HCT116 (cell line): ENCODE data around the gene PGC. TPM values are rescaled to one million over a fixed set of nuclear protein-coding genes. Genes with fewer than 3 reads are reported as not detected.

Experiments used
- ATAC-seq: fragments of 200-7000 bp; cut with Tn5 transposase; 2 replicates; pipeline ENCODE4 v1.9.1; 2020; ENCODE audit warnings: mild to moderate bottlenecking, moderate library complexity
- BruUV-seq: library from RNA; stranded (reverse); fragments of 400-500 nt; replicated peaks from 2 replicates; lab custom pipeline; 2021; lab: Mats Ljungman, UMichigan
- CTCF ChIA-PET: fragments of 300-600 bp; sonication (Branson Sonifier 250); formaldehyde crosslinking; loops from one replicate; lab custom pipeline; 2021; ENCODE audit warnings: antibody characterized with exemption; lab: Charles Lee
- POLR2A ChIA-PET: fragments of 300-600, 350-600 bp; sonication (Branson Sonifier 250); formaldehyde crosslinking; loops from one replicate; lab custom pipeline; 2021; ENCODE audit warnings: antibody characterized with exemption; lab: Charles Lee
- RAD21 ChIA-PET, 2 experiments: fragments of 300-600 bp; sonication (Branson Sonifier 250); formaldehyde crosslinking; loops; one replicate each; lab custom pipeline; 2023; ENCODE audit warnings: low total read pairs in 2 of 2; ENCODE audit not compliant: uncharacterized antibody in 2 of 2, unreplicated experiment in 2 of 2, low non-redundant PET in 1 of 2; lab: Charles Lee
- DNase-seq: peaks from one replicate; pipeline ENCODE4 v3.0.0-alpha.2; 2010; ENCODE audit warnings: low read depth, low spot score
- H2AFZ ChIP-seq: fragments of 200-600 bp; shearing (Covaris generic), sonication (generic); 2 replicates; pipeline ENCODE4 v1.6.1; 2017; ENCODE audit warnings: low read depth, mixed run types, mixed read lengths, antibody characterized with exemption, low read length; ENCODE audit not compliant: poor library complexity, severe bottlenecking
- H3K27ac ChIP-seq: 2 replicates; pipeline ENCODE4 v1.5.1; 2012; ENCODE audit warnings: low read depth, low read length
- H3K27me3 ChIP-seq: fragments of 200-600 bp; sonication (generic); 2 replicates; pipeline ENCODE4 v1.6.1; 2016; ENCODE audit warnings: mixed run types, low read length, mixed read lengths; ENCODE audit not compliant: insufficient read depth
- H3K36me3 ChIP-seq, 2 experiments: fragments of 200-500 bp in 1 of 2; fragments of 200-600 bp in 1 of 2; sonication (Bioruptor generic) in 1 of 2; sonication (generic) in 1 of 2; 2 replicates each; pipeline versions ENCODE4 v1.5.1 to v1.6.1; 2014 to 2016; ENCODE audit warnings: low read length in 2 of 2, inconsistent platforms in 1 of 2, mixed read lengths in 1 of 2, mixed run types in 1 of 2; ENCODE audit not compliant: insufficient read depth in 2 of 2, control insufficient read depth in 1 of 2
- H3K4me1 ChIP-seq, 2 experiments: fragments of 200-600 bp in 1 of 2; sonication (generic) in 1 of 2; 2 replicates each; pipeline versions ENCODE4 v1.5.1 to v1.6.1; 2012 to 2017; ENCODE audit warnings: low read length in 2 of 2, inconsistent platforms in 1 of 2, mild to moderate bottlenecking in 1 of 2, mixed read lengths in 1 of 2, mixed run types in 1 of 2, moderate library complexity in 1 of 2; ENCODE audit not compliant: insufficient read depth in 2 of 2, control insufficient read depth in 1 of 2
- H3K4me2 ChIP-seq: fragments of 200-600 bp; sonication (generic); 2 replicates; pipeline ENCODE4 v1.6.1; 2017; ENCODE audit warnings: mixed run types, low read length, mixed read lengths
- H3K4me3 ChIP-seq, 2 experiments: fragments of 200-600 bp in 1 of 2; sonication (generic) in 1 of 2; replicated peaks in 1 of 2; 2 replicates each; pipeline ENCODE4 v1.5.1; 2011 to 2016; ENCODE audit warnings: low read length in 2 of 2, control low read depth in 1 of 2, low read depth in 1 of 2, mild to moderate bottlenecking in 1 of 2, mixed read lengths in 1 of 2, mixed run types in 1 of 2
- H3K79me2 ChIP-seq: fragments of 200-600 bp; sonication (generic); 2 replicates; pipeline ENCODE4 v1.6.1; 2017; ENCODE audit warnings: mild to moderate bottlenecking, mixed run types, low read length, moderate library complexity, mixed read lengths; ENCODE audit not compliant: insufficient read depth
- H3K9ac ChIP-seq: fragments of 200-600 bp; sonication (generic); 2 replicates; pipeline ENCODE4 v1.6.1; 2016; ENCODE audit warnings: low read length, mixed read lengths
- H3K9me2 ChIP-seq: fragments of 200-600 bp; sonication (generic), shearing (Covaris generic); 2 replicates; pipeline ENCODE4 v1.6.1; 2017; ENCODE audit warnings: mixed run types, mild to moderate bottlenecking, moderate library complexity; ENCODE audit not compliant: insufficient read depth
- H3K9me3 ChIP-seq, 2 experiments: fragments of 200-500 bp in 1 of 2; fragments of 200-600 bp in 1 of 2; sonication (Bioruptor generic) in 1 of 2; sonication (generic) in 1 of 2; 2 replicates each; pipeline ENCODE4 v1.6.1; 2014 to 2017; ENCODE audit warnings: low read length in 2 of 2, mixed read lengths in 2 of 2, inconsistent platforms in 1 of 2, low read depth in 1 of 2, mild to moderate bottlenecking in 1 of 2, mixed run types in 1 of 2, moderate library complexity in 1 of 2; ENCODE audit not compliant: control insufficient read depth in 1 of 2, insufficient read depth in 1 of 2
- H4K20me1 ChIP-seq: fragments of 200-600 bp; sonication (generic), shearing (Covaris generic); 2 replicates; pipeline ENCODE4 v1.6.1; 2017; ENCODE audit warnings: mixed run types, mild to moderate bottlenecking, moderate library complexity; ENCODE audit not compliant: insufficient read depth
- ATF3 ChIP-seq: IDR thresholded peaks from 2 replicates; pipeline ENCODE4 v1.6.1; 2012
- CBX3 ChIP-seq: IDR thresholded peaks from 2 replicates; pipeline ENCODE4 v1.6.1; 2012; ENCODE audit warnings: low read depth
- CEBPB ChIP-seq: IDR thresholded peaks from 2 replicates; pipeline ENCODE4 v1.6.1; 2012; ENCODE audit warnings: low read depth
- EGR1 ChIP-seq: IDR thresholded peaks from 2 replicates; pipeline ENCODE4 v1.6.1; 2012; ENCODE audit warnings: low read depth
- ELF1 ChIP-seq: IDR thresholded peaks from 2 replicates; pipeline ENCODE4 v1.6.1; 2012; ENCODE audit warnings: low read depth, borderline replicate concordance
- EZH2 ChIP-seq: fragments of 200-600 bp; sonication (generic); IDR thresholded peaks from 2 replicates; pipeline ENCODE4 v1.6.1; 2017; ENCODE audit warnings: antibody characterized with exemption, mixed run types
- EZH2phosphoT487 ChIP-seq: fragments of 200-600 bp; IDR thresholded peaks from 2 replicates; pipeline ENCODE4 v1.6.1; 2018; ENCODE audit warnings: antibody characterized with exemption, borderline replicate concordance
- JUND ChIP-seq: IDR thresholded peaks from 2 replicates; pipeline ENCODE4 v1.6.1; 2012
- POLR2A ChIP-seq: IDR thresholded peaks from 2 replicates; pipeline ENCODE4 v1.7.0; 2011; ENCODE audit warnings: borderline replicate concordance; ENCODE audit not compliant: insufficient read depth, insufficient read length; ENCODE audit errors: extremely low read depth
- POLR2AphosphoS5 ChIP-seq: IDR thresholded peaks from 2 replicates; pipeline ENCODE4 v1.6.1; 2011; ENCODE audit warnings: mild to moderate bottlenecking, low read depth, low read length, moderate library complexity
- RAD21 ChIP-seq: IDR thresholded peaks from 2 replicates; pipeline ENCODE4 v1.6.1; 2012; ENCODE audit warnings: low read depth, mild to moderate bottlenecking
- SIN3A ChIP-seq: IDR thresholded peaks from 2 replicates; pipeline ENCODE4 v1.6.1; 2012; ENCODE audit warnings: low read depth
- SP1 ChIP-seq: IDR thresholded peaks from 2 replicates; pipeline ENCODE4 v1.6.1; 2012; ENCODE audit warnings: low read depth
- SRF ChIP-seq: IDR thresholded peaks from 2 replicates; pipeline ENCODE4 v1.6.1; 2012; ENCODE audit warnings: low read depth
- YY1 ChIP-seq: IDR thresholded peaks from 2 replicates; pipeline ENCODE4 v1.6.1; 2011; ENCODE audit warnings: low read length, low read depth, moderate library complexity, mild to moderate bottlenecking; ENCODE audit not compliant: insufficient replicate concordance; ENCODE audit errors: extremely low read depth
- ZBTB33 ChIP-seq: IDR thresholded peaks from 2 replicates; pipeline ENCODE4 v1.6.1; 2011; ENCODE audit warnings: mild to moderate bottlenecking, low read length, moderate library complexity; ENCODE audit not compliant: insufficient replicate concordance; ENCODE audit errors: extremely low read depth
- ZFX ChIP-seq: fragments of 450-650 bp; IDR thresholded peaks from 2 replicates; pipeline ENCODE4 v1.6.1; 2017
- ZNF274 ChIP-seq: fragments of 200-500 bp; sonication (Bioruptor generic); IDR thresholded peaks from 2 replicates; pipeline ENCODE4 v1.6.1; 2014; ENCODE audit warnings: mild to moderate bottlenecking, low read depth, low read length, inconsistent platforms
- intact Hi-C: fragments of 100-400 bp; cut with micrococcal nuclease; formaldehyde crosslinking; loops from 2 replicates; pipeline ENCODE4 v1.10.0; 2022
- total RNA-seq: library from RNA; stranded (reverse); gene quantifications from one replicate; pipeline ENCODE4 v1.2.1, GENCODE V29; 2021; ENCODE audit not compliant: unreplicated experiment

PGC gene
- total RNA-seq, 1 experiment from 2014 or later, result 1.2 TPM

- H3K4me3 ChIP-seq, result no peak overlapping the region
- no peaks in the 10 kb centered on the region for H3K27me3 ChIP-seq
- H3K27ac ChIP-seq, result no peak overlapping the region
- no peaks in the 10 kb centered on the region for H3K9me2 ChIP-seq
- no peak overlapping the region for H3K4me2 ChIP-seq
- peaks cover 6 to 19% of the 10 kb centered on the region in 2 experiments; a peak in 3 of 4 replicates for H3K4me1 ChIP-seq
- no peaks in the 10 kb centered on the region for H4K20me1 ChIP-seq
- intact Hi-C loops, result no loop called here
- ATAC-seq (no peak), DNase-seq (no peak)
- no peaks in the 10 kb centered on the region for H3K9me3 ChIP-seq
- TF ChIP-seq ZNF274, result no peak
- no peak for TF ChIP-seq SIN3A
- no peak for TF ChIP-seq POLR2A
- no peak for TF ChIP-seq CEBPB
- TF ChIP-seq SP1, result no peak
- TF ChIP-seq EZH2phosphoT487, result no peak
- ChIA-PET CTCF (no interaction called here), RAD21 (no interaction called here), POLR2A (no interaction called here)
- no peaks in the 10 kb centered on the region for H3K36me3 ChIP-seq
- no peaks in the 10 kb centered on the region for H3K79me2 ChIP-seq
- no peak overlapping the region for H2AFZ ChIP-seq
- no peak overlapping the region for H3K9ac ChIP-seq
- BruUV-seq, result no TSS peak
Observed at GRCh38 chr6:41743406-41744235, 3.6 kb downstream of the PGC start.

GRCh38 chr6:41741625-41742490, 5.3 kb downstream of the PGC start:
- no peaks in the 10 kb centered on the region for H3K79me2 ChIP-seq
- H3K4me2 ChIP-seq, result peak overlapping the region; percentile 46
- ChIA-PET CTCF (no interaction called here), POLR2A (no interaction called here), RAD21 (no interaction called here)
- no peaks in the 10 kb centered on the region for H4K20me1 ChIP-seq
- intact Hi-C loops, result no loop called here
- no peaks in the 10 kb centered on the region for H3K9me3 ChIP-seq
- no peaks in the 10 kb centered on the region for H3K27me3 ChIP-seq
- no peak overlapping the region for H3K27ac ChIP-seq
- ATAC-seq (peak; percentile 35), DNase-seq (no peak)
- H3K4me3 ChIP-seq, result no peak overlapping the region
- H3K4me1 ChIP-seq, result peaks cover 6 to 19% of the 10 kb centered on the region in 2 experiments; a peak in 3 of 4 replicates
- H3K36me3 ChIP-seq, result no peaks in the 10 kb centered on the region
- no peak overlapping the region for H2AFZ ChIP-seq
- no peak overlapping the region for H3K9ac ChIP-seq
- BruUV-seq, result no TSS peak
- H3K9me2 ChIP-seq, result no peaks in the 10 kb centered on the region
- no peak for TF ChIP-seq RAD21
- TF ChIP-seq SP1, result no peak
- no peak for TF ChIP-seq ZNF274
- no peak for TF ChIP-seq POLR2A
- no peak for TF ChIP-seq EGR1
- TF ChIP-seq ELF1, result no peak
- no peak for TF ChIP-seq JUND
- TF ChIP-seq POLR2AphosphoS5, result no peak
- no peak for TF ChIP-seq SRF
- TF ChIP-seq EZH2, result no peak
- TF ChIP-seq ATF3, result no peak
- TF ChIP-seq ZBTB33, result no peak
- TF ChIP-seq ZFX, result no peak
- TF ChIP-seq YY1, result no peak
- TF ChIP-seq CBX3, result no peak
